22Rv1 (cell line): ENCODE measurements around the gene CNOT1.

Source experiments
- H3K27ac ChIP-seq: fragments of 450-650 bp; 2 replicates; pipeline ENCODE4 v1.5.1; 2017
- ZFX ChIP-seq: fragments of 450-650 bp; IDR thresholded peaks from 2 replicates; pipeline ENCODE4 v1.6.1; 2017; ENCODE audit warnings: antibody characterized with exemption, borderline replicate concordance
- TF ChIP-seq, protein P1 (sequence below): fragments of 450-650 bp; IDR thresholded peaks from 2 replicates; pipeline ENCODE4 v1.5.1; 2017; ENCODE audit warnings: mild to moderate bottlenecking

The CNOT1 gene

DNA sequence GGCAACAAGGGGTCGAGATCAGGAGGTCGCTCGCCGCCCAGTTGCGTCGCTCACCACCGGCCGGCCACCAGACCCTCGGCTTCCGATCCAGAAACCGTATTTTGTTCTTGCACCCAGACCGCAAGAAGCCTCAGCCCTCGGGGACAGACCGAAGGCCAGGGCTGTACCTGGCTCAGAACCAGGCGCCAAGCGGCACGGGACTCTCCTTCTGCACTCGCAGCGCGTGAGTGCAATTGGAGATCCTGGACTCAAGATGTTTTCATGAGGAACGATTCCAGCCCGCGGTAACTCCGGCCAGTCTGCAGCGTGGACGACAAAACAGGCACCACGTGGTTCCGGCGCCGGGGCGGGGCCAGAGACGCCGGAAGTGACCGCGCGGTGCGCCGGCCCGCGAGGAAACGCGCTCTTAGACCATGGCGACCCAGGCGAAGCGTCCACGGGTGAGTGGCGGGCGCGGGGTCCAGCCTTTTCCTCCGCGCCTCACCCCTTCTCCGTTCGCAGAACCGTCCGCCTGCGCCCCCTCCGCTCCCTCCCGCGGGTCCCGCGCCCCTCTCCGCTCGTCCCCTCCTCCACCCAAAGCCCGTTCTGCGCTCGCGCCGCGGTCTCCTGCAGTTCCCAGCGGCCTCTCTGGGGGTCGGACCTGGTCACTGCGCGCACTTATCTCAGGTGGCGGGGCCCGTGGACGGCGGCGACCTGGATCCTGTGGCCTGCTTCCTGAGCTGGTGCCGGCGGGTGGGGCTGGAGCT, 114.3 kb downstream of the CNOT1 start, which contains the start of gene SETD6:
TSS of gene SETD6 (plus strand) at position 393 of the 746 bp plus-strand sequence. CDS start at position 414, 21 bp downstream.
- H3K27ac ChIP-seq: peak within 1 kb of the TSS; percentile 89
- no peak for TF ChIP-seq ZFX
- TF ChIP-seq, protein P1, sequence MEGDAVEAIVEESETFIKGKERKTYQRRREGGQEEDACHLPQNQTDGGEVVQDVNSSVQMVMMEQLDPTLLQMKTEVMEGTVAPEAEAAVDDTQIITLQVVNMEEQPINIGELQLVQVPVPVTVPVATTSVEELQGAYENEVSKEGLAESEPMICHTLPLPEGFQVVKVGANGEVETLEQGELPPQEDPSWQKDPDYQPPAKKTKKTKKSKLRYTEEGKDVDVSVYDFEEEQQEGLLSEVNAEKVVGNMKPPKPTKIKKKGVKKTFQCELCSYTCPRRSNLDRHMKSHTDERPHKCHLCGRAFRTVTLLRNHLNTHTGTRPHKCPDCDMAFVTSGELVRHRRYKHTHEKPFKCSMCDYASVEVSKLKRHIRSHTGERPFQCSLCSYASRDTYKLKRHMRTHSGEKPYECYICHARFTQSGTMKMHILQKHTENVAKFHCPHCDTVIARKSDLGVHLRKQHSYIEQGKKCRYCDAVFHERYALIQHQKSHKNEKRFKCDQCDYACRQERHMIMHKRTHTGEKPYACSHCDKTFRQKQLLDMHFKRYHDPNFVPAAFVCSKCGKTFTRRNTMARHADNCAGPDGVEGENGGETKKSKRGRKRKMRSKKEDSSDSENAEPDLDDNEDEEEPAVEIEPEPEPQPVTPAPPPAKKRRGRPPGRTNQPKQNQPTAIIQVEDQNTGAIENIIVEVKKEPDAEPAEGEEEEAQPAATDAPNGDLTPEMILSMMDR: peak; percentile 30; the same call in 1 of the 2 replicates

DNA sequence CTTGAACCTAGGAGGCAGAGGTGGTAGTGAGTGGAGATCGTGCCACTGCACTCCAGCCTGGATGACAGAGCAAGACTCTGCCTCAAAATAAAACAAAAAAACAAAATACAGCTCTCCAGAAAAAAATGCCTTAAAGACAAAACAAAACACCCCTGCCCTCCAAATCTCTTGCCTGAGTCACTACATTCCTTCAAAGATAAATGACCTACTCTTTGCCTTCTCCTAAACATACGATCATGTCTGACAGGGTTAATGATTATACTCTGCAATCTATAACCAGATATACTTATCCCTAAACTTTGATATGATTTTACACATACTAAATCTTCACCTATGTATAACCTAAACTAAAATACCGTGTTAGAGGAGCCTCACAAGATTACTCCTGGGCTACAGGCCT, 115.8 kb downstream of the CNOT1 start:
- H3K27ac ChIP-seq: peak overlapping the region; percentile 89; the same call in 1 of the 2 replicates
- TF ChIP-seq, protein P1: no peak
- no peak for TF ChIP-seq ZFX

DNA sequence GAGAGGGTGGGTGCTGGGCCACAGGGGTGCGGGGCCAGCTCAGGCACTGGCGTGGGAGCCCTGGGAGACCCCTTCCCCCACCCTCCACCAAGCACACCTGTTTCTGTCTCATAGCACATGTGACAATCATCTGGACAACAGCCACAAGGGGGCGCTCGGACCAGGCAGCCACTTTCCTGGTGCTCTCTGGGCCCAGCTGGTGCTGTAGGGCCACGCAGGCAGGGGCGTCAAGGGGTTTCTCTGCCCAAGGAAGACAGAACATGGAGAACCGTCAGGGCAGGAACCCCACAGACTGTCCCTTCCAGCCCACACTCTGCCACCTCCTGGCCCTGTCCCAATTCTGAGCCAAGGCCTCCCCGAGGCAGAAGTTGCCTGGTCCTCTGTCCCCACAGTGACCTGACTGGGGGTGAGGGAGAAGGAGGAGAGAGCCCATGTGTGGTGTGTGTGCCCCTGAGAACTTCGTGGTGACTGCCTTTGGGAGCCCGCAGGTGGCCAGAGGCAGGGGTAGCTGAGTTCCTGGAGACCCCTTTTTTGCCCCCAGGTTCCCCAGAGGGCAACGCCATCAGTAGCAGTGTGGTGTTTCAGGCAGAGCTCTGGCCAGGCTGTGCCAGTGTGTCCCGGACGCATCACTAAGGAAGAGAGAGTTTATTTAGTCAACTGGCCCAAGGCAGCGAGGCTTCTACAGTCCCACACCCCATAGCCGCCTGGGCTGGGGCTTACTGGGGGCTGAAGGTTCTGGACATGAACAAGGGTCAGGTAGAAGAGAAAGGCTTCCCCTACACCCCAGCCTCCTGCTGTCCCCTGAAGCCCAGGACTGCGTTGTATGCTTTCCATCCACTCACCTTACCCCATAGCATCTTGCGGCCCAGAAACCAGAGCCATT, 117.5 kb downstream of the CNOT1 start:
- no peak overlapping the region for H3K27ac ChIP-seq
- TF ChIP-seq, protein P1: peak; percentile 95
- TF ChIP-seq ZFX: no peak

DNA sequence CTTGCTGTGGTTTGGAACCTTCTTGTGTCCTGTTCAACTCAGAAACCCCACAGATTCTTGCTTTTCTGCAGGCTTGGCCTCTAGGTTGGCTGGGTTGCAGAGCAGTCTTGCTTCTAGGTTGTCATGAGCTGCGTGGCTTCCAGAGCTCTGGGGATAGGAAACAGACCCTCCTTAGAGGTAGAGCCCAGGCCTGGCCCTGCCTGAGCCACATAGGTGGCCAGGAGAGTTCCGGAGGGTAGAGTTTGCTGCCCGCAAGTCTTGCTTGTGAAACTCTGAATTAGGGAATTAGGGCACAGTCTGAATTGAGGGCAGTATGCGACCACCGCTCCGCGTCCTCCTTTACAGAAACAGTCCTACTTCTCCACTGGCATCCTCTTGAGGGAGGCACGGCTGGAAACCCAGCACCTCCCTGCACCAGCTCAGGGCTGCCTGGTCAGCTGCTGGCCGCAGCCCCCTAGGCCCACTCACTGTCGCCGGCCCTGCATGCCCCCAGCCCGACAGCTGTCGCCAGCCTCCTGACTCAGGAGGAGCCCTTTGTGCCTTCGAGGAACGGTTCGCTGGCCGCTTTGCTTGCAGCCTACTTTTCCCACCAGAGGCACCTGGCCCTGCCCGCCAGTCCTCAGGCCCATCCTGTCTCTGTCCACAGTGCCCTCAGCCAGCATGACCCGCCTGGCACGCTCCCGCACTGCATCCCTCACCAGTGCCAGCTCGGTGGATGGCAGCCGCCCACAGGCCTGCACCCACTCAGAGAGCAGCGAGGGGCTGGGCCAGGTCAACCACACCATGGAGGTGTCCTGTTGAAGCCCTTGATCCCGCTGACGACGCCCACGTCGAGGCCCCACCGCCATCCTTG, 118.6 kb downstream of the CNOT1 start:
- TF ChIP-seq, protein P1: no peak
- TF ChIP-seq ZFX: no peak

DNA sequence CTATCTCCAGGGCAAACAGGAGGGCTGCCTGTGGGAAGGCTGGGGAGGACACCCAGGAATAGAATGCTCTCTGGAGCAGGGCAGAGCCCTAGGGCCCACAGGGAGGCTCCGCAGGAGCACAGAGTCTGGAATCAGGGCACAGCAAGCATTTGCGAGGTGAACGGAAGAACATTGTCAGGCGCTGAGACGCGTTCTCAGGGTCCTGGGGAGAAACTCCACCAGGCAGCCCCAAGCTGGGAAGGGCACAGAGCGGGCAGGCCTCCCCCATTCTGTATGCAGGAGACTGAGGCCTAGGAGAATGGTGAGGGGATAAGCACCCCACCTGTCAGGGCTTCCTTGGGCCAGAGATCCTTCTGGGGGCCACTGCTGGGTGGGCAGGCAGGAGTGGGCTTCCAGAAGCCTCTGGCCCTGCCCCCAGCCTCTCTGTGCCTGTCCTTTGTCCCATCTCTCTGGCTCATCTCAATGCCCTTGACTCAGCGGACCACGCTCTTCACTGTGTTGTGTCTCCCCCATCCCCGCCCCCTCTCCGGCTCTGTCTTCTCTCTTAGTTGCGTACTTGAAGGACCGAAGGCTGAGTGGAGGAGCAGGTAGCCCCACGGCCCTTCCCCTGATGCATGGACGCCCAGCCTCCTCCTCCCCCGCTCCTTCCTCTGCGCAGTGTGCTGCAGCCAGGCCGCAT, 119.4 kb downstream of the CNOT1 start:
- TF ChIP-seq ZFX: no peak
- TF ChIP-seq, protein P1: no peak
- no peak overlapping the region for H3K27ac ChIP-seq

More for the DNA sequence above, 118.6 kb downstream of the CNOT1 start:
- H3K27ac ChIP-seq: no peak overlapping the region

DNA sequence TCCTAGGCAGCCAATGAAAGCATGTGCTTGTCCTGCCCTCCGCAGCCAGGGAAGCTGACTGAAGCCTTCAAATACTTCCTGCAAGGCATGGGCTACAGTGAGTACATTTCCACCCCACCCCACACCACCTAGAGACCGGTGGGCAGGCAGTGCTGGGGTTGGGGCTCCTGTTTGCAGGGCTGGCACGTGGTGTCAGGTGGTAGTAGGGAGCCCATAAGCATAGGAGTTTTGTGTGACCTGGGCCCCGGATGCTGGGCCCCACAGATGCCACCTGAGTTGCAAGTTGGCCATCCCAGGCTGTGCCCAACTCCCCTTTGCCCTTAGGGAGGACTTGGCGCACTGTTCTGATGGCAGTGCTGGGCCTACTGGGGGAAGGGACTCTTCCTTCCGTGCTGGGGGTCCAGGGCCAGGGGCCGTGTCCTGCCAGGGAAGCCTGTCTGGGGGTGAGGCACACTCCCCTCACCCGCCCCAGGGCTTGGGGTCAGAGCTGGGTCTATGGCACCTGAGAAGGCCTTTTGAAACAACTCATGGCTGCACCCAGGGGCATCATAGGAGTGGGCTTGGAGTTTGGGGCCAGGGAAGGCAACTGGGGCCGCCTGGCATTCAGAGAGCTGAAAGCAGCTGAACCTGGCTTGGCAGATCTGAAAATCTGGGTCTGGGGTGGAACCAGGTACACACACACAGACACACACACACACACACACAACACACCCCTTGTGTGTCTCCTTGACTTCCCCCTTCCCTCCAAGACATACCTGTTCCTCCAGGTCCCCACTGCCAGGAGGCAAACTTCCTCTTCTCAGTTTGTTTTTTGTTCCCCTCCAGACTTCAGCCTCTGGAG, 120.2 kb downstream of the CNOT1 start:
- H3K27ac ChIP-seq: no peak overlapping the region
- no peak for TF ChIP-seq ZFX
- TF ChIP-seq, protein P1: no peak
